LoVo (cell line): ENCODE measurements around the gene SSNA1.

Experiments used
- DNase-seq: peaks from one replicate; pipeline ENCODE4 v3.0.0-alpha.2; 2016; ENCODE audit warnings: low spot score

The SSNA1 gene

DNA sequence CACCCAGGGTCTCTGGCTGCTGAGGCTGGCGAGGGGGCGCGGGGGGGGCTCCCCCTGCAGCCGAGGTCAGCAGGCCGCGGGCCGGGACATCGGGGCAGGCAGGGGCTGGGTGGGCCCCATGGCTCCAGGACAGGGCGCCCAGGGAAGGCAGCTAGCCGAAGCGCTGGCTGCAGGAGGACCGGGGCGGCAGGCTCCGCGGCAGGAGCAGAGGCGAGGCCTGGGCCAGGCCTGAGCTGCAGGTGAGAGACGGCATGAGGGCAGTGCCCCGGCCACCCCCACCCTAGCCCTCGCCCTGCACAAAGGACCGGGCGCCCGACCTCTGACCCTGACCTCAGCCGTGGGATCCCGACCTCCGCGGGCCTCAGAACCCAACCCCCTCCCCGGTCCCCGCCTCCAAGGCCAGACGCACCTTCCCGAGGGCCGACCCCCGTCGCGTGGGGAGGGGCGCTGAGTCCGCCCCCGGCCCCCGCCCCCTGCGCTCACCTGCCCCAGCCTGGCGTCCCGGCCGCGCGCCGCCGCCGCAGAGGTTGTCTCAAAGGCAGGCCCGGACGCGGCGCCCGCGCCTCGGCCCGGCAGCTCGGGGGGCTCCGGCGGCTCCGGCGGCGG lies 33.1 kb downstream of the SSNA1 start:
- no peak for DNase-seq

DNA sequence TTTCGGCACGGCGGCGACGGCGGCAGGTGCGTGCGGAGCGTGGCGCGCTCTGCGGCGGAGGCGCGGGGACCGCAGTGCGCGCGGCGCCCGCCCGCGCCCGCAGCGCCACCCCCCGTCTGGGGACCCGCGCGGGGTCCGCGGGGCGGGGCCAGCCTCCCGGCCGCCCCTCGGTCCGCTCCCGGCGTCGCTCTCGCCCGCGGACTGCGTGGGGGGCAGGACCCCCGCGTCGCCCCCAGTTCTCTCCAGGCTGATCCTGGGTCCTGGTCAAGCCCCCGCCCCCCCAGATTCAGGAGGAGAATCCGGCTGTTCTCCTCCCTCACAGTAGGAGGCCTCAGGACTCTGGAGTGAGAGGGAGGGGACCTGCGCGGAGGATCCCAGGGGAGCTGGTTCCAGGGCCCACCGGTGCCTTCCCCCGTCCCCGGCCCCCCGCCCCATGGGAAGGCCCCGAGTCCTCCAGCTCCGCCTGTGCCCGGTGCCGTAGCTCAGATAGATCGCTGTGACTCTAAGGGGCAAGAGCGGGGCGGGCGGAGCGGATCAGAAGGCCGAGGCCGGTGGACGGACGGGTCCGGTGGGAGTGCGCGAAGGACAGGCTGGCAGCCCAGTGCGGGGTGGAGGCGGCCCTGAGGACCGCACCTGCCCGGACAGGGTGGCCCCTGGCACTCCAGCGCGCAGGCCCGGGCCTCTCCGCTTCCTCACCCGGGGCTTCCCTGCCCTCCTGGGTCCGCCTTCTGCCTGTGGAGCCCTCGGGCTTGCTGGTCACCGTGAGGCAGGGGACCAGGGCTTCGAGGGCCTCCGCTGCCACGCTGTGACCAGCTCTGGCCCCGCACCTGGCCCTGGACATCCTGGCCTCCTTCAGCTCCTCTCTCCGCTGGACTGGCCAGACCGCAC lies 34.0 kb downstream of the SSNA1 start, which contains the start of gene RNF208:
TSS of gene RNF208 (minus strand) at position 51 of the 888 bp plus-strand sequence. CDS start 1,028 bp downstream, outside the sequence.
- DNase-seq: peak; percentile 19

DNA sequence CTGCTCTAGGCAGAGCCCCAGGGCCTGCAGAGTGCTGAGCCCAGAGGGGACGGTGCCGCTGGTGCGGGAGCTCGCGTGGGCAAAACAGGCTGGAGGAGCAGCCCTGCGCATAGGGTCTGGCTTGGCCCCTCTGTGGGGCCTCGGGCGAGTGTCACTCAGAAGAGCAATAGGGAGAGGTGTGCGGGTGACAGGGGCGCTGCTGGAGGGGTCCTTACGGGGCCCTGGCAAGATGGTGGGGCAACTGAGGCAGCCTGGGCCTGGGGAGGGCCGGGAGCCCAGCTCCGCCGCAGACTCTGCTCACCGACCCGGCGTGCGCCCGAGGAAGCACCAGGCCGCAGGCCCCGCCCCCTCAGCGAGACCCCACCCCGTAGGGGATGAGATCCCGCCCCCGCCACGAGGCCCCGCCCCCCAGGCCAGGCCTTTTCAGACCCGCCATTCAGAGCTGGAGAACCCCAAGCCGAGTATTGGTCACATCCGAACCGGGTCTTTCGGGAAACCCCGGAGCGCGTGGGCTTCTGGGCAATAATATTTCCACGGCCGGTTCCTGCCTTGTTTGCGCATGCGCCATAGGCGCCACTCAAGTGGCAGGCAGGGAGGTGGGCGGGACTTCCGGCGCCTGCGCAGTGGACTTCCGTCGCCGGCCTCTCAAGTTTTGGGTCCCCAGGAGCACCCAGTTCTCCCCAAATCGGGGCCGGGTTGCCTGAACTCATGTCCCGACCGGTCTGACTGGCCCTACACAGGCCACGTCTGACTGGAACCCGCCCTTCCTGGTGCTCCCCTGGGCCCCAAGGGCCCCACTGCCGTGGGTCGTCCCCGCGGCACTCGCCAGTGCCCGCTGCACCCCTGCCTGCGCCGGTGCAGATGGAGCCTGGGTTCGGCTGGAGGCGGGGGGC lies 34.8 kb downstream of the SSNA1 start:
- peak; percentile 98 for DNase-seq

DNA sequence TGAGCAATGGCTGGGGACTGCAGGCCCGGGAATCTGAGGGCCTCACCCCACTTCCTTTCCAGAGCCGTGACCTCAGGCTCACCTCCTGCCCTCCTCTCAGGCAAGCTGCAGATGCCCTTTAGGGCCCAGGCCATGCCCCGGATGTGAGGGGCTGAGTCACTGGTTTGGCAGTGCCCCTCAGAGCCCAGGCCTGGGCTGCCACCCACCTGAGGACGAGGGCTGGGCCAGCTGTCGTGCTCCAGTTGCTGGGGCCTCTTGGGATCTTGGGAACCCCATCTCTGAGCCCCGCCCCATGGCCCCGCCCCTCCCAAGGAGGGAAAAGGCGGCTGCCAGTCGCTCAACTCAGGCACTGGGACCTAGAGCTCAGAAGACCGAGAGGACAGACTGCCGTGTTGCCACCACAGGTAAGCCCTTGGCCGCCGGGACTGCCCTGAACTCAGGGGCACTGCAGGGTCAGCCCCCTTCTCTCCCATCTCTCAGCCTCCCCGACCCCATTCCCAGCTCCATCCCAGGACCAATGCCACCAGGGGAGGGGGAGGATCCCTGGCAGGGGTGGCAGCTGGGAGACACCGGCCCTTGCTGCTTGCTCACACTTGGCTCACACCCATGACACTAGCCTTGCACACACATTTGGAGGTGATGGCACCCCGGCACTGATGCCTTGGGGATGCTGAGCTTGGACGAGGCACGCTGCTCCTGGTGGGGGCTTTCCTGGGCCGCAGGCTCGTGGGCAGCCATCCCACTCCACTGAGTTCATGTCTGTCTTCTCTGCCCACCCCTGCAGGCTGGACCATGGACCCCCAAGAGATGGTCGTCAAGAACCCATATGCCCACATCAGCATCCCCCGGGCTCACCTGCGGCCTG lies 36.6 kb downstream of the SSNA1 start, which contains the start of gene CYSRT1:
TSS of gene CYSRT1 (plus strand) at position 345 of the 865 bp plus-strand sequence. CDS start at position 793, 448 bp downstream.
- DNase-seq: peak; percentile 37

DNA sequence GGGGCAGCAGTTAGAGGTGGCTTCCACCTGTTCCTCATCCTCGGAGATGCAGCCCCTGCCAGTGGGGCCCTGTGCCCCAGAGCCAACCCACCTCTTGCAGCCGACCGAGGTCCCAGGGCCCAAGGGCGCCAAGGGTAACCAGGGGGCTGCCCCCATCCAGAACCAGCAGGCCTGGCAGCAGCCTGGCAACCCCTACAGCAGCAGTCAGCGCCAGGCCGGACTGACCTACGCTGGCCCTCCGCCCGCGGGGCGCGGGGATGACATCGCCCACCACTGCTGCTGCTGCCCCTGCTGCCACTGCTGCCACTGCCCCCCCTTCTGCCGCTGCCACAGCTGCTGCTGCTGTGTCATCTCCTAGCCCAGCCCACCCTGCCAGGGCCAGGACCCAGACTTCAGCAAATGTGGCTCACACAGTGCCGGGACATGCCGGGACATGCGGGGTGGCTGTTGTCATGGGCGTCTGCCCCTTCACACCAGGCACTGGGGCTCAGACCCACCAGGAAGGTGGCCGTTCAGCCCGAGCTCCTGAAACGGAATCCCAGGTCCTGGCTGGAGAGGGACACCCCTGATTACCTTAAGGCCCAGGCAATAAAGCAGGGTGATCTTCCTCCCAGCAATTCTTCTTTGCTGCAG lies 37.3 kb downstream of the SSNA1 start:
- DNase-seq: no peak

DNA sequence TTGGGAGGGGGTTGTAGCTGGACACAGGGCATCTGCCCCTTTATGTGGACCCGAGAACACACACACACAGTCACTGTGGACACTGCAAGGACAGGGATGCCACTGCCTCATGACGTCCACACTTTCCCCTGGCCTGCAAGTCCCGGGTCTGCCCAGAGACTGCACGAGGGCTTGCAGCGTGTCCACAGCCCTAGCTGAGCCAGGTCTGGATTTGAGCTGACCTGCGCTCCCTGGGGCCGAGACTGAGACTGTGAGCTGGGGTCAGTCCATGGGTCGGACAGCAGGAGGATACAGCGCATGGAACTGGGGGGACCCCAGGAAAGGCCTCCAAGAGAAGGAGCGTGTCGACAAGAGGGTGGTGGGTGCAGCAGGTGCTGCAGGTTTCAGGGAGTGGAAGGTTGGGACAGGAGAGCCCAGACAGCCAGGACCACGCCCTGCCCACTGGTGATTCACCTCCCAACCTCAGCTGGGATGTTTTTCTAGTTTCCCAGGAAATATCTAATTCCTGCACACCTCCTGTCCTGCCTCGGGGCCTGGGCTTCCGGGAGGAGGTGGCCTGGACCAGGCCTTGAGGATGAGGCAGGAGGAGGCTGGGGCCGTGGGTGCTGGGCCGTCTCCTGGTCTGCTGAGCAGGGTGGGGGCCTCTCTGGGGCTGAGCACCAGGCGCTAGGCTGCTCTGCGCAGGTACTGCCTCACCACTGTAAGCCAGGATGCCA lies 38.0 kb downstream of the SSNA1 start:
- peak; percentile 67 for DNase-seq

DNA sequence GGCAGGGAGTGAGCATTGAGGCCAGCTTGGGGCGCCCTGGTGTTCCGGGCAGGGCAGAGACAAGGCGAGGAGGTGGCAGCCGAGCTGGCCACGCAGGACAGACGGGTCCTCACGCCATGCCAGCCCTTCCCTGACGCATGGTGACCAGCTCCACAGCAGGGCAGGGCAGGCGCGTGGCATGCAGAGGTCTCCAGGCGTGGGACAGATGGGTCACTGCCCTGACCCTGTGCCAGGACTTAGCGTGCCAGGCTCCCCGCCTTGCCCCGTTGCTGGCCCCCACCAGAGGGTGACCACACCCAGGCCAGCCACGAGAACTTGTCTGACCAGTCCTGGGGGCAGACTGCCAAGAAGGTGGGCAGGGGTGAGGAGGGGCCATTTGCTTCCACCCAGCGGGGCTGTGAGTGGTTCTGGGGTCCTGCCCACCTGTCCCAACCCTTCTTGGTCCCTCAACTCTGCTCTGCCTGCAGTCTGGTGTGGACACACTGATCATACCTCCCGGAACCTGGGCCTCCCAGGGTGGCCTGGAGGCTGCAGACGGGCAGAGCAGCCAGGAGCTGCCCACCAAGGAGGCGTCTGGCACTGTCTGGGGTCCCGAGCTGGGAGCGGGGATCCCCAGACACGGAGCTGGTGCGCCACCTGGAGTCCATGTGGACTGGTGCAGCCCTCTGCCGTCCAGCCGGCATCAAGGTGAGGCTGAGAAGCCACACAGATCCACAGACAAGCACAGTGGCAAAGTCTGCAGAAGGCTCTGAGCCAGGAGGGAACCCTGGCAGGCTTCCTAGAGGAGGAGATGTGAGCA lies 38.8 kb downstream of the SSNA1 start, which contains the start of gene RNF224:
TSS of gene RNF224 (plus strand) at position 449 of the 799 bp plus-strand sequence. CDS start 834 bp downstream, outside the sequence.
- peak; percentile 83 for DNase-seq

DNA sequence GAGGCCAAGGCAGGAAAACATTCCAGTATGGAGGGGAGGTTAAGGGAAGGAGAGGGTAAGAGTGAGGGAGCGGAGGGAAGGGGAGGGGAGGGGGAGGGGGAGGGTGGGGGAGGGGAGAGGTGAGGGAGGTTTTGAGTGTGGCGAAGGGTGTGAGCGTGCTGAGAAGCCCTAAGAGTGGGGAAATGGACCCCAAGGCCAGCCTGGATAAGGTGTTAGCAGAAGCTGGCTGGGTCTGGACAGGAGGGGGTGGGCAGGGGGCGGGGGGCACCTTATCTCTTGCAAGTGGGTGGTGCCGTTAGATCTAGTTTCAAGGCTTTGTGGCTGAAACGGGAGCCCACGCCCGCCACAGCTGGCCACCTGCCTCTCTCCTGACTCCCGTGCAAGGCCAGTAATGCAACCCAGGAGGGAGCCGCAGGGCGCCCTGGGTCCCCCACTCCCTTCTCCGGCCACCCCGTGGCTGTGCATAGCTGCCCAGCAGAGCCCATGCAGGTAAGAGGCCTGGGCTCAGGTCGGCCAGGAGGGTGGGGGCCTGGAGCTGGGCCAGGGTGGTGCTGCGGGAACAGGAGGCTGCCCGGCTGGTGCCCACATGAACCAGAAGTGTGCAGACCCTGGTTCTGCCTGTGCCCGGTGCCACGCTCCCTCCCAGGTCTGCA lies 39.5 kb downstream of the SSNA1 start:
- no peak for DNase-seq

DNA sequence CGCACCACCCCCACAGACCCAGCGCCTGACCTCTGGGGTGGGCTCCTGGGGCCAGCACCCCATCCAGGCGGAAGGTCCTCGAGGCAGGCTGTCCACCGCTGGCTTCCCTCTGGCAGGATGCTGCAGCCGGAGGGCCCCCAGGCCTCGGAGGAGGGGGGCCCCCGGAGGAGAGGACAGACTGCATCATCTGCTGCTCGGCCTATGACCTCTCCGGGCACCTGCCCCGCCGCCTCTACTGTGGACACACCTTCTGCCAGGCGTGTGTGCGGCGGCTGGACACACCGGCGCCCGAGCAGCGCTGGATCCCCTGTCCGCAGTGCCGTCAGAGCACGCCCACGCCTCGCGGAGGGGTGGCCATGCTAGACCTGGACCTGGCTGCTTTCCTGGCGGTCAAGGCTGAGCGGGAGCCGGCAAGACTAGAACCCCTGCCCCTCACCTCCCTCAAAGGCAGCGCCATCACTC lies 40.1 kb downstream of the SSNA1 start:
- no peak for DNase-seq

DNA sequence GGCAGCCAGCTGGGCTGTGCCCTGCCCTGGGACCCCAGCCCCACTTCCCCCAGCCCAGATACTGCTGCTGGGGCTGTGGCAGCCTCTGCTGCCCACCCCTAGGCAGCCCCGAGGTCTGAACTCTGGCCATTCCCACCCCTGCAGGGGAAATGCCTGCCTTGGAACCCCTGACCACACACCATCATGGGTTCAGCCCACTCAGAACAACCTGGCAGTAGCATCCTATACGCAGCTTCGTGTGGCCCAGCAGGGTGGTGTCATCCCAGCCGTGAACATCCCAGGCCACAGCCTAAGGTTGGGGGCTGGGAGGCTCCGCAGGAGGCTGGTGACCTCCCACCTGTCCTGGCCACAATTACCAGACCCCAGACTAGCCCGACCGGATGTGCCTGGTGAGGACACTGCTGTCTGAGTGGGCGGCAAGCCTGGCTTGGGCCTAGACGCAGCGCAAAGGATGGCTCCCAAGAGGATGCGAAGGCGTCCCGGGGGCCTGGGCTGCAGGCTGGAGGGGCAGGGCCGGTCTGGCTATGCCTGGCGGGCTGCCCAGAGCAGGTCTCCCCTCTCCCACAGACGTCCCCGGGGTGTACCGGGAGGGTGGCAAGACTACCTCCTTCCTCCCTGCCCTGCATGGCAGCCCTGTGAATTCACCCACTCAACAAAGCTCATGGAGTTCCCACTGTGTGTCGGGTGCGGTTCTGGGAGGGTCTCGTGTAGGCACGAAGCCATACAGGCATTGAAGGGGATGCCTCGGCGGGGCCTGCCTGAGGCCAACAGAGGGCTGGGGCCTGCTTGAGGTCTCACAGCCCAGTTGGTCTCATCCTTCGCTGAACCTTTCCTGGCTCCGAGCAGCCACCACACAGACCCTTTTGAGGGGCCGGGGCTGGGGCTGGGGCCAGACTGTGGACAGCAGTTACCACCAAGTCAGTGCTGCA lies 40.8 kb downstream of the SSNA1 start:
- no peak for DNase-seq

DNA sequence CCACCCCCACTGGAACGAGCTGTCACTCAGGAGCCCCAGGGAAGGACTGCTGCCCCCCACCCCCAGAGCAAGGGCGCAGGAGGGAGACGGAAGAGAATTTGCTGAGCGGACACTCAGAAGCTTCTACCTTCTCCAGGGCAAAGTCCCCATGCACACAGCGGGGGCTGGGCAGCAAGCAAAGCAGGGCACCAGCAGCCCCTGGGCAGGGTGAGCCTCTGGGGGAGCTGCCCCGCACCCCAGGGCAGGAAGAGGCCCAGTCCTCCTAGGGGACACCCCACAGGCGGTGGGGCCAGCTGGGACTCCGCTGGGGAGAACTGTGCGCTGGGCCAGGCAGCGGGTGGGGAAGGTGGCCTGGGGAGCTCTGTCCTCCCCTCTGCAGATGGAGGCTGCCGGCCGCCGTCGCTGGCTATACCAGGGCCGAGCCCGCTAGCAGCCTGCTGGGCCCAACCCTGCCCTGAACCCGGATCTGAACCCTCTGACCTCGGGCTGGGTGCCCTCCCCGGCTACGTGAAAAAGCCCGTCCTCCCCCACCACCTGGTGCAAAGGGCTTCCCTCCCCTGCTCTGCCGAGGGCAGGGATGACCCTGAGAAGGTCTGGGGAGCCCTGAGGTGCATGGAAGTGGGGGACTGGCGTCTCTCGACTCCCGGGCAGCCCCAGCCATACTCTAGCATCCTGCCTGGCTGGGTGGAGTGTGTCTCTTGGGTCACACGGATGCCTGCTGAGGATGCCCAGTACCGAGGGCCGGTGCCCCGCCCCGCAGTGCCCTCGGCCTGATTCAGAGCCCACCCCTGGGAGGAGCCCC lies 41.6 kb downstream of the SSNA1 start:
- no peak for DNase-seq

DNA sequence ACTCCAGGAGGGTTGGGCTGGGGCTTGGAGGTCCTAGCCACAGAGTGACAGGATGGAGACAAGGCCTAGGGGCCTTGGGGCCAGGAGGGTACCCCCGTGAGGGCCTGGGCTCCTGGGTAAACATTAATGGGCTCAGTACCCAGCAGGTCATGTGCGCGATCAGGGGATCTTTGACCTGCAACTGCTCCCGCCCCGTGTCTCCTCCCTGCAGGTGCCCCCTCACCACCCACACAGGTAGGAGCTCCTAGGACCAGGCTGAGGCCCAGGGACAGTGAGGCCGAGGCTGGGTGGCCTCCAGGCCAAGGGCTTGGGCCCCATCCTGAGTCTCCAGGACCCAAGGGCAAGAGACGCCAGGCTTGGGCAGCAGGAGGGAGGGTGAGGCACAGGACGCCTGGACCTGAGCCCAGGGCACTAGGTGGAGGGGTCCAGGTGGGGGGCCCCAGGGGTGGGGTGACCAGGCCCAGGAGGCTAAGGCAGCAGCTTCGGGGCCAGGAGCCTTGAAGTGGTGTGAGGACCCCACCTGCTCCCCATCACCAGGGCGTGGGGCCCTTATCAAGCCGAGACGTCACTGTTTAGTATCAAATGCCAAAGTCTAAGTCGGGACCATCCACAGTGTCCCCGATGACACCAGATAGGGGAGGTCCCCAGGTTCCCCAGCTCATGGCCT lies 42.4 kb downstream of the SSNA1 start, which contains the start of gene SLC34A3:
TSS of gene SLC34A3 (plus strand) at position 197 of the 667 bp plus-strand sequence. CDS start 802 bp downstream, outside the sequence.
- DNase-seq: no peak

DNA sequence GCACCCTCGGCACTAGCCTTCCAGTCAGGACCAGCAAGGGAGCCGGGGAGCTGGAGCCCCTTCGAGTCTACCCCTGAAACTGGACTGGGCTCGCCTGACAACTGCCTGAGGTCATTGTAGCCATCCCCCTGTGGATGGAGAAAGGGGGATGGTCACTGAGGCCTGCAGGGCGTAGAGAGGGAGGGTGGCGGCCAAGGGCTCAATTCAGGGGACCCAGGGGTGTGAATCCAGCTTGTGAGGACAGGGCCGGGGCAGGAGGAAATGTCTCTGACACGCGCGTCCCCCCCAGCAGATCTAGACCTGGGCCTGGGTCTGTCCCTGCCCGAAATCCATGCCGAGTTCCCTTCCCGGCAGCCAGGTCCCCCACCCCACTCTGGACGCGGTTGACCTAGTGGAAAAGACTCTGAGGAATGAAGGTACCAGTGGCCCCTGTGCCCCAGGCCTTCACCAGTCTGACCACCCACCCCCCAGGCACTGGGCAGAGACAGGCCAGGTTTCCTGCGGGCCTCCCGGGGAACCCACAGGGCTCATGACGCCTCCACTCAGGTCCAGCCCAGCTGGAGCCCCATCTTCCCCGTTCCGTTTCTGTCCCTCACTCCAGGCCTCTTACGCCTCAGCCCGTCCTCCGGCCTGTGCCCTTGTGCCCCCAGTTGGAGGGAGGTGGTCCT lies 43.0 kb downstream of the SSNA1 start:
- no peak for DNase-seq

DNA sequence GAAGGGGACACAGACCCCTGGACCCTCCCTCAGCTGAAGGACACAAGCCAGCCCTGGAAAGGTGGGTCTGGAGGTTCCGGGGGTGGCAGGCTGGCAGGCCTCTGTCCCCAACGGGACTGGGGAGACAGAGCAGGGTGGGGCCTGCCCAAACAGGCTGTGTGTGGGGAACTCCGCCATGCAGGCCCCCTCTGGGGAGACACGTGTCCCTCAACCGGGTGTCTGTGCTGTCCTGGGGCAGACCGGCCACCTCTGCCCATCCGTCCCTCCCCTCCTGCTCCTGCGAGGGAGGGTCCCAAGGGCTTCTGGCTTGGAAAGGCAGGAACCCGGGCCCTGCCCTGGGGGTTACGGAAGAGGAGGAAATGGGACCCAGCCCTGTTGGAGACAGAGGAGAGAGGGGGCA lies 43.6 kb downstream of the SSNA1 start:
- DNase-seq: no peak

DNA sequence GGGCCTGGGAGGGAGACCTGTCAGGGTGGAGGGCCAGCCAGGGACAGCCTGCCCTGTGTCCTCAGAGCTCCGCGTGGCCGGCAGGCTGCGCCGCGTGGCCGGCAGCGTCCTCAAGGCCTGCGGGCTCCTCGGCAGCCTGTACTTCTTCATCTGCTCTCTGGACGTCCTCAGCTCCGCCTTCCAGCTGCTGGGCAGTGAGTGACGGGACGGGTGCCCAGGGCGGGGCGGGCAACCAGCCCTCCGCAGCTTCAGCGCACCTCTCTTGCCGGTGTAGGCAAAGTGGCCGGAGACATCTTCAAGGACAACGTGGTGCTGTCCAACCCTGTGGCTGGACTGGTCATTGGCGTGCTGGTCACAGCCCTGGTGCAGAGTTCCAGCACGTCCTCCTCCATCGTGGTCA lies 44.0 kb downstream of the SSNA1 start:
- no peak for DNase-seq
